ENCODE measurements around the gene DUSP22. TPM values are rescaled to one million over a fixed set of nuclear protein-coding genes. Genes with fewer than 3 reads are reported as not detected.

The DUSP22 gene
- total RNA-seq, 2 donors from 2014 or later = 33.5 to 35.4 TPM

GRCh38 chr6:349491-349921 lies 57.2 kb downstream of the DUSP22 start:
- H3K27ac ChIP-seq (ENCODE audit: low read depth, low read length) = no peak overlapping the region
- Mint-ChIP-seq H3K4me1 (peaks cover 9% of the 10 kb centered on the region), H3K27me3 (ENCODE audit: insufficient read depth) (no peaks in the 10 kb centered on the region), H3K9me3 (peaks cover 99% of the 10 kb centered on the region), H3K4me3 (no peak overlapping the region), H3K36me3 (ENCODE audit: low read depth) (peaks cover 30% of the 10 kb centered on the region), H3K27ac (no peak overlapping the region)
- H3K4me3 ChIP-seq (ENCODE audit: low read length) = no peak overlapping the region
- no peak for DNase-seq
- H3K36me3 ChIP-seq (ENCODE audit: control insufficient read depth, insufficient read depth, low read length) = peaks cover 6% of the 10 kb centered on the region
- no peaks in the 10 kb centered on the region for H3K27me3 ChIP-seq (ENCODE audit: control insufficient read depth, insufficient read depth, low read length, poor library complexity, severe bottlenecking)
- no peaks in the 10 kb centered on the region for H3K9me3 ChIP-seq (ENCODE audit: control insufficient read depth, low read length)
- 83% methylated on average over 4 to 6 of the region's 6 CpGs for WGBS, 2 experiments (ENCODE audit: insufficient coverage in 1 of 2, insufficient read length in 1 of 2)
- no peak for TF ChIP-seq CTCF (conservative IDR thresholded peaks at IDR 0.05)
- no peaks in the 10 kb centered on the region for H3K4me1 ChIP-seq (ENCODE audit: control insufficient read depth, insufficient read depth, low read length)
- no peak overlapping the region for H3K9ac ChIP-seq (ENCODE audit: extremely low read depth, low read length, poor library complexity, severe bottlenecking)

GRCh38 chr6:350371-350770 lies 58.1 kb downstream of the DUSP22 start:
- H3K4me3 Mint-ChIP-seq = no peak overlapping the region
- Histone ChIP-seq H3K9me3 (ENCODE audit: control insufficient read depth, low read length) (no peaks in the 10 kb centered on the region), H3K27me3 (ENCODE audit: control insufficient read depth, insufficient read depth, low read length, poor library complexity, severe bottlenecking) (no peaks in the 10 kb centered on the region), H3K36me3 (ENCODE audit: control insufficient read depth, insufficient read depth, low read length) (peaks cover 6% of the 10 kb centered on the region), H3K27ac (ENCODE audit: low read depth, low read length) (no peak overlapping the region), H3K4me1 (ENCODE audit: control insufficient read depth, insufficient read depth, low read length) (no peaks in the 10 kb centered on the region), H3K4me3 (ENCODE audit: low read length) (no peak overlapping the region), H3K9ac (ENCODE audit: extremely low read depth, low read length, poor library complexity, severe bottlenecking) (no peak overlapping the region)
- H3K4me1 Mint-ChIP-seq = peaks cover 9% of the 10 kb centered on the region
- WGBS, 2 experiments (ENCODE audit: insufficient coverage in 1 of 2, insufficient read length in 1 of 2) = 91 to 95% methylated on average over 8 to 9 of the region's 9 CpGs
- no peak for TF ChIP-seq CTCF (conservative IDR thresholded peaks at IDR 0.05)
- no peaks in the 10 kb centered on the region for H3K27me3 Mint-ChIP-seq (ENCODE audit: insufficient read depth)
- H3K36me3 Mint-ChIP-seq (ENCODE audit: low read depth) = peaks cover 30% of the 10 kb centered on the region
- no peak overlapping the region for H3K27ac Mint-ChIP-seq
- H3K9me3 Mint-ChIP-seq = peaks cover 99% of the 10 kb centered on the region
- no peak for DNase-seq

GRCh38 chr6:351011-351866 lies 59.0 kb downstream of the DUSP22 start:
- Mint-ChIP-seq H3K27ac (no peak overlapping the region), H3K9me3 (peaks cover 99% of the 10 kb centered on the region)
- H3K9me3 ChIP-seq (ENCODE audit: control insufficient read depth, low read length) = no peaks in the 10 kb centered on the region

More at GRCh38 chr6:351011-351866, 59.0 kb downstream of the DUSP22 start:
- WGBS, 2 experiments (ENCODE audit: insufficient coverage in 1 of 2, insufficient read length in 1 of 2) = 89 to 90% methylated on average over 30 to 31 of the region's 31 CpGs
- H3K4me3 Mint-ChIP-seq = no peak overlapping the region
- H3K4me1 Mint-ChIP-seq = peaks cover 9% of the 10 kb centered on the region
- H3K27me3 Mint-ChIP-seq (ENCODE audit: insufficient read depth) = no peaks in the 10 kb centered on the region
- peak; percentile 47 for TF ChIP-seq CTCF (conservative IDR thresholded peaks at IDR 0.05)
- H3K36me3 Mint-ChIP-seq (ENCODE audit: low read depth) = peaks cover 30% of the 10 kb centered on the region
- H3K9ac ChIP-seq (ENCODE audit: extremely low read depth, low read length, poor library complexity, severe bottlenecking) = no peak overlapping the region
- no peak overlapping the region for H3K4me3 ChIP-seq (ENCODE audit: low read length)
- no peaks in the 10 kb centered on the region for H3K27me3 ChIP-seq (ENCODE audit: control insufficient read depth, insufficient read depth, low read length, poor library complexity, severe bottlenecking)
- H3K27ac ChIP-seq (ENCODE audit: low read depth, low read length) = no peak overlapping the region
- no peak for DNase-seq
- no peaks in the 10 kb centered on the region for H3K4me1 ChIP-seq (ENCODE audit: control insufficient read depth, insufficient read depth, low read length)
- peaks cover 4% of the 10 kb centered on the region for H3K36me3 ChIP-seq (ENCODE audit: control insufficient read depth, insufficient read depth, low read length)
